NCI-H2227 treated with DMSO at 0.1 percent for 48 hours (cell line): ENCODE measurements around the gene RNF19B.

Experiments used
- DNase-seq: peaks from one replicate; lab custom pipeline; 2025; lab: John Stamatoyannopoulos, UW

Gene RNF19B

GRCh38 chr1:32888677-32889420 lies 75.8 kb downstream of the RNF19B start:
- no peak for DNase-seq

DNA sequence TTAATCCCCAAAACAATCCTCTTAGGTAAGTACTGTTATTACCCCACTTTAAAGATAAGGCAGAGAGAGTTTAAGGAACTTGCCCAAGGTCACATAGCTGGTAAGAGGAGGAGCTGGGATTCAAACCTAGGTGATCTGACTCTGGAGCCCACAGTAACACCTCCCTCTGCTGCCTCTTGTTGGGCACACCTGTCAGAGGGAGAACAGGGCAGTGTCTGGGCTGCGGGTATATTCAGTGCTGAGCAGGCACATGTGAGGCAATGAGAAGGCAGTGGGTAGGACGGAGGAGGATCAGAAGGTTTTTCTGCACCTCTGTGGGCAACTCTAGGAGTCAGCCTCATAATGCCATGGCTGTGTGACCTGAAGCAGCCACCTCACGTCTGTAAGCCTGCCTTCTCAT lies 76.5 kb downstream of the RNF19B start:
- DNase-seq: no peak

- DNase-seq: no peak
Observed at GRCh38 chr1:32887623-32888022, 77.0 kb downstream of the RNF19B start.

DNA sequence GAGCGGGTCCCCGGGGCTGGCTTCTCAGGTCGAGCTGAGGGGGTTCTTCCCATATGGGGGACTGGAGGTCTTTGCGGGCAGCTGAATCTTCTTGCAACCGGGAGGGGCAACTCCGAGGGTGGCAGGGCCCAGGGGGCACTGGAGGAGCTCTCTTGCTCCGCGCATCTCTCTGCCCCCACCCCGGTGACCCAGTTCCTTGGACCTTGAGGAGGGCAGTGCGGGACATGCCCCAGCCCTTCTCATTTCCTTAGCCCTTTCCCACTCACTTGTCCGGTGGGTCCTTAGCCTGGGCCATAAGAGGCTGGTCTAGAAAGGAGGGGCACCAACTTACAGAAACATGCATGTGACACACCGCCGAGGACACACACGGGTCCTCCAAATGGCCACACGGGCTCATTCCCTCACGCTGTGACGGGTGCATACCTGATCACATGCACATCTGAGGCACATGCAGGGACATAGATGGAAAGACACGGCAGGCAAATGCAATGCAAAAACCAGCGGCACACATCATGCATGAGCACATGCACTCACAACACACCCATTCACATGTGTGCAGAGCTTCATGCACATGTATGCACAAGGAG lies 77.7 kb downstream of the RNF19B start:
- no peak for DNase-seq
